Measurements from ENCODE around the gene CHRNB4. TPM values are rescaled to one million over a fixed set of nuclear protein-coding genes. Genes with fewer than 3 reads are reported as not detected.

CHRNB4 gene
- total RNA-seq, 4 donors from 2014 or later: not detected

DNA sequence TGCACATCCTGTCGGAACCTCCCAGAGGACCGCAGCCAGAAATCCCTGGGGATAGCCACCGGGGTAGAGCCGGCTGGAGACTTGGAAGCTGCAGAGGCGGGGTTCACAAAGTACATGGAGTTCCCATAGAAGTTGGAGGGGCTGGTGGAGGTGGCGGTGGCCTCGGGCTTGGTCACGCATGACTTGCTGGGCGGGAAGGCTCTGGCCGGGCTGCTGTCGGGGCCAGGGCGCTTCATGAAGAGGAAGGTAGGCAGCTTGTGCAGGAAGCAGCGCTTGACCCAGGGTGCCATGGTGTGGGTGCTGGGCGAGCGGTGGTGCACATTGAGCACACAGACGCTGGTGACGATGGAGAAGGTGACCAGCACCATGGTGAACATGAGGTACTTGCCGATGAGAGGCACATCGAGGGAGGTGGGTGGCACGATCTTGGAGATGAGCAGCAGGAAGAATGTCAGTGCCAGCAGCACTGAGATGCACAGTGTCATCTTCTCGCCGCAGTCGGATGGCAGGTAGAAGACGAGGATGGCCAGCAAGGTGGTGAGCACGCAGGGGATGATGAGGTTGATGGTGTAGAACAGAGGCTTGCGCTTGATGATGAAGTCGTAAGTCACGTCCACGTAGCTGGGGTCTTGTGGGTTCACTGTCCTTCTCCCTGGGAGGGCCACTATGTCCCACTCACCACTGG lies 11.8 kb downstream of the CHRNB4 start:
- WGBS, 2 donors: 89 to 91% methylated on average over 29 of the region's 29 CpGs
- no peak for DNase-seq (ENCODE audit: low spot score in 2 of 2)

DNA sequence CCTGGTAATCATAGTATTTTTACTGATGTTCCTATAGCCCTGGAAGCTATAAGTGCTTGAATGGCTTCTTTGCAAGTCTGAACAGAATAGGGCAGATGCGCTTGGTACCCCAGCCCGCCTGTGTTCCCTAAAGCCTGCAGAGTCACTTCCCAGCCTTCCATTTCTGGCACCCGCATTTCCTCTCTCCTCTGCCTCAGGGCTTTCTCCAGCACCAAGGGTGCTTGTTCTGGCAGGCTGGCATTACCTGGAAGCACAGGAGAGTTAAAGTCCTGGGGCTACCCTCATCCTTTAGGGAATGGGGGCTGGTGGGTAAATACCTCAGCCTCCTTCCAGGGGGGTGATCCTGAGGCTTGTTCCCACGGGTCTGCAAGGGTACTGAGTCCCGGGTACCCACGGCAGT lies 12.8 kb downstream of the CHRNB4 start:
- no peak for DNase-seq (ENCODE audit: low spot score in 2 of 2)
- H3K4me1 ChIP-seq: no peaks in the 10 kb centered on the region
- H3K36me3 ChIP-seq: no peaks in the 10 kb centered on the region
- TF ChIP-seq POLR2A (IDR thresholded peaks at IDR 0.05) (no peak), EP300 (IDR thresholded peaks at IDR 0.05) (no peak)
- TF ChIP-seq, protein P1, sequence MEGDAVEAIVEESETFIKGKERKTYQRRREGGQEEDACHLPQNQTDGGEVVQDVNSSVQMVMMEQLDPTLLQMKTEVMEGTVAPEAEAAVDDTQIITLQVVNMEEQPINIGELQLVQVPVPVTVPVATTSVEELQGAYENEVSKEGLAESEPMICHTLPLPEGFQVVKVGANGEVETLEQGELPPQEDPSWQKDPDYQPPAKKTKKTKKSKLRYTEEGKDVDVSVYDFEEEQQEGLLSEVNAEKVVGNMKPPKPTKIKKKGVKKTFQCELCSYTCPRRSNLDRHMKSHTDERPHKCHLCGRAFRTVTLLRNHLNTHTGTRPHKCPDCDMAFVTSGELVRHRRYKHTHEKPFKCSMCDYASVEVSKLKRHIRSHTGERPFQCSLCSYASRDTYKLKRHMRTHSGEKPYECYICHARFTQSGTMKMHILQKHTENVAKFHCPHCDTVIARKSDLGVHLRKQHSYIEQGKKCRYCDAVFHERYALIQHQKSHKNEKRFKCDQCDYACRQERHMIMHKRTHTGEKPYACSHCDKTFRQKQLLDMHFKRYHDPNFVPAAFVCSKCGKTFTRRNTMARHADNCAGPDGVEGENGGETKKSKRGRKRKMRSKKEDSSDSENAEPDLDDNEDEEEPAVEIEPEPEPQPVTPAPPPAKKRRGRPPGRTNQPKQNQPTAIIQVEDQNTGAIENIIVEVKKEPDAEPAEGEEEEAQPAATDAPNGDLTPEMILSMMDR (IDR thresholded peaks at IDR 0.05): no peak
- H3K27me3 ChIP-seq: peaks cover 0 to 29% of the 10 kb centered on the region in 2 donors
- WGBS, 2 donors: 71 to 73% methylated on average over 6 of the region's 6 CpGs
- H3K4me3 ChIP-seq: no peak overlapping the region
- peaks cover 0 to 6% (median 2%) of the 10 kb centered on the region in 4 donors for H3K9me3 ChIP-seq
- H3K27ac ChIP-seq: no peak overlapping the region

More for the DNA sequence above, 11.8 kb downstream of the CHRNB4 start:
- Histone ChIP-seq H3K4me1 (no peaks in the 10 kb centered on the region), H3K4me3 (no peak overlapping the region), H3K9me3 (peaks cover 0 to 16% (median 4%) of the 10 kb centered on the region in 4 donors), H3K27me3 (peaks cover 0 to 22% of the 10 kb centered on the region in 2 donors), H3K36me3 (no peaks in the 10 kb centered on the region), H3K27ac (no peak overlapping the region)
- TF ChIP-seq POLR2A (IDR thresholded peaks at IDR 0.05) (no peak), EP300 (IDR thresholded peaks at IDR 0.05) (no peak)
- TF ChIP-seq, protein P1 (IDR thresholded peaks at IDR 0.05): no peak

DNA sequence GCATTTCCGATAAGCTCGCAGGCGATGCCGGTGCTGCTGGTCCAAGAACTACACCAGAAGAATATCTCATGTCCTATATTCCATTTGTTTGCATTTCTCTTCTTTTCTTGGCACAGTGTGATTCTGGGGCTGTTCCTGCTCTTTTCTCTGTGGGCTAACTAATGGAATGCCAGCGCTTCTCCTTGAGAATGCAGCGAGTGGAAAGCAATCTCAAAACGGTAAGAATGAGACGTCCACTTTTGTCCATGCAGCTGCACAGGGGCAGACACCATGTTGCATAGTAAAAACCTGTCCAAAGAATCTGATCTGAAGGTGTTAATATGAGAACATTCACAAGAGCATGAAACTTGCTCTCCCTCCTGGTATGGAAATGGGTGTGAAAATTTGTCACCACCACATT lies 13.7 kb downstream of the CHRNB4 start:
- TF ChIP-seq, protein P1 (IDR thresholded peaks at IDR 0.05): no peak
- no peak for TF ChIP-seq EP300 (IDR thresholded peaks at IDR 0.05)
- no peak for TF ChIP-seq POLR2A (IDR thresholded peaks at IDR 0.05)
- Histone ChIP-seq H3K9me3 (no peaks in the 10 kb centered on the region), H3K27me3 (peaks cover 0 to 37% of the 10 kb centered on the region in 2 donors), H3K27ac (no peak overlapping the region), H3K4me1 (no peaks in the 10 kb centered on the region), H3K36me3 (no peaks in the 10 kb centered on the region), H3K4me3 (no peak overlapping the region)
- DNase-seq (ENCODE audit: low spot score in 2 of 2): no peak
- whole genome bisulfite sequencing, 2 donors: 58 to 62% methylated on average over 8 of the region's 8 CpGs

DNA sequence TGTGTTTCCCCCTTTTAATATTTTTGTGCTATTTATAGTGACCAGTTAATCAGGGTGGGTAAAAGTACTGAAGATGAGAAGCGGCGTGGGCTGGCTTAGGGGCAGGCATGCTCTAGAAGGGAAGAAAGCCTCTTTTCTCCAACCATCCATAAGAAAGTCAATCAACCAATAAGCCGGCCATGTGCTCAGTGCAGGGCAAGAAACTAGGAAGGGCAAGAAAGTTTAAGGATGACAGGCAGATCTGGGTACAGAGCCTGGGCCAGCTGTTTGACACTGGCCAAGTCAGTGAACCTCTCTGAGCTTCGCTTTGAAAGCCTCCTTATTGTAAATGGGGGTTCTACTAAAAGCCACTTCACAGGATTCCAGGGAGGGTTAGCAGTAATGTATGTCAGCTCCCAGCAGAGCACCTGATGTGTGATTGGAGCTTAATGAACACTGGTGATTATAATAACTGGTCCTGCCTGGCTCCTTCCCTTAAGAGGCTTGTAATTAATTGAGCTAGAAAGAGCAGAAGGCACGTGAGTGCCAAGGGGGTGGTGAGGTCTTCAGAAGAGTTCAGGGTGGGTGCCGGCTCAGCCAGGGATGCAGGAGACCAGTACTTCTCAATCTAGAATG lies 14.5 kb downstream of the CHRNB4 start:
- 69 to 80% methylated on average over 6 of the region's 6 CpGs for WGBS, 2 donors
- Histone ChIP-seq H3K27ac (no peak overlapping the region), H3K9me3 (no peaks in the 10 kb centered on the region), H3K27me3 (peaks cover 0 to 46% of the 10 kb centered on the region in 2 donors), H3K36me3 (no peaks in the 10 kb centered on the region), H3K4me3 (no peak overlapping the region), H3K4me1 (no peaks in the 10 kb centered on the region)
- TF ChIP-seq POLR2A (IDR thresholded peaks at IDR 0.05) (no peak), EP300 (IDR thresholded peaks at IDR 0.05) (no peak)
- TF ChIP-seq, protein P1 (IDR thresholded peaks at IDR 0.05): no peak
- DNase-seq (ENCODE audit: low spot score in 2 of 2): no peak

DNA sequence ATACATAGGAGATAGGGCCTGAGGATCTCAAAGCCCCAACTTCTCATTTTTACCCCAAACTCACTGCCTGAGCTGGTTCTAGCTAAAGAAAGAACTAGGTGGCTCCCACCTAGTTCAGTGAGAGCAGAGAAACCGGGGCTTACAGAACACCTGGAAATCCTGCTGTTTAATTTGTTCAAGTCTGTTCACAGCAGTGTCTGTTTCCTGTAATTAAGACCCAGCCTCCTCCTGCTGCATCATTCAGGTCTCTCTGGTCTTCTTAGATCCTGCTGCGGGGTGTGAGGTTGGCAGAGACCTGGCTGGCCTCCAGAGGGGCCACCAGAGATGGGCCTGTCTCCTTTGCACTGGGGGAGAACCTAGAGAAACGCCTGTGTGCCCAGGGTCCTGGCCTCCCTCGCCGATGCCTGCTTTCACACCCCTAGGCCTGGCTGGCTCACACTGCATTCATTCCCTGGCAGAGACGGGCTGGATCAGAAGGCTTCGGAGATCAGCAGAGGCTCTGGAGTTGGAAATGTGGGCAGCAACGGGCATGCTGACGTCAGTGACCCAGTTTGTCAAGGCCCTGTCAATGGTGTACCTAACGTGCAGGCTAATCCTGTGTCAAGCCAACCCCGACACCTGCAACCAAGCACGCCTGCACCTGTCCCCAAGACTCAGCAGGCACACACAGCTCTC lies 15.3 kb downstream of the CHRNB4 start:
- WGBS, 2 donors: 56 to 67% methylated on average over 12 of the region's 12 CpGs
- no peak for DNase-seq (ENCODE audit: low spot score in 2 of 2)
- H3K27ac ChIP-seq: no peak overlapping the region
- H3K36me3 ChIP-seq: no peaks in the 10 kb centered on the region
- H3K27me3 ChIP-seq: peaks cover 0 to 54% of the 10 kb centered on the region in 2 donors
- H3K4me3 ChIP-seq: no peak overlapping the region
- no peaks in the 10 kb centered on the region for H3K9me3 ChIP-seq
- TF ChIP-seq POLR2A (IDR thresholded peaks at IDR 0.05) (no peak), EP300 (IDR thresholded peaks at IDR 0.05) (no peak)
- TF ChIP-seq, protein P1 (IDR thresholded peaks at IDR 0.05): no peak
- peaks cover 0 to 5% (median 2%) of the 10 kb centered on the region in 4 donors for H3K4me1 ChIP-seq
